ENCODE measurements around the gene UBE4A. TPM values are rescaled to one million over a fixed set of nuclear protein-coding genes. Genes with fewer than 3 reads are reported as not detected.
A peak's percentile ranks its signal among the peaks of the same experiment; 100 is the strongest.

Gene UBE4A
- total and polyA plus RNA-seq, 9 of the 15 experiments (the other 6 are each of a cell fraction or from before 2014, with no cell fraction given), result 13.5 to 45.2 (median 26.8) TPM

DNA sequence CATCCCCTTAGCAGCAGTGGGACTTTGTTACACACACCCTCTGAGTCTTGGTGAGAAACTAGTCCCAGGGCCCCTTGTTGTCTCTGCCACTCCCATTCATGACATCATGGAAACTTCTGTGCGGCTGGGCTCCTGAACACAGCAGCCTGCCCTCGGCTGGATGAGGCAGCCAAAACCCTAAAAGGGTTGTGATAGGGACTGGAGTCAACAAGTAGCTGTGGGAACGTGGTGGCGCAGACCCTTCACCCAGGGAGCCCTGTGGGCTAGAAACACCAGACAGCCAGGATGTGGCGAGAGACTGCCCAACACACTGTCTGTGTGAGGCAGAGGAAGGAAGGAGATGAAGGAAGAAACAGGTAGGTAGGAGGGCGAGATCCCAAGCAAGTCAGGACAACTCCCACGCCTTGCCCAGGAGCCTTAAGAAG lies 20.8 kb upstream of the UBE4A start (continued):
- TF ChIP-seq L3MBTL2 (IDR thresholded peaks at IDR 0.05) (0 out of 2 replicates have a peak, but pooled peaks have one; percentile 13), ZNF239 (CRISPR knock-in tag; IDR thresholded peaks at IDR 0.05) (peak; percentile 28; the same call in 1 of the 2 replicates), ATF1 (CRISPR knock-in tag; IDR thresholded peaks at IDR 0.05) (no peak), ATF1 (tag; IDR thresholded peaks at IDR 0.05) (peak; percentile 80), MAFG (tag; conservative IDR thresholded peaks at IDR 0.05) (no peak), CREM (IDR thresholded peaks at IDR 0.05; ENCODE audit: low read depth) (peak; percentile 79), RBBP5 (IDR thresholded peaks at IDR 0.05; ENCODE audit: borderline replicate concordance, insufficient read depth, low read length, poor library complexity, severe bottlenecking) (peak; percentile 23), UBTF (IDR thresholded peaks at IDR 0.05; ENCODE audit: borderline replicate concordance in 1 of 2, low read depth in 2 of 2, low read length in 2 of 2) (0 out of 4 replicates have a peak, but pooled peaks of 1 of the 2 experiments have one; percentile 16), FOXK2 (conservative IDR thresholded peaks at IDR 0.05 in 1 of 2, IDR thresholded peaks at IDR 0.05 in 1 of 2; ENCODE audit: low read depth in 2 of 2) (peak in 1 of 2 experiments; percentile 71; a peak in 3 of 4 replicates), SMAD3 (CRISPR knock-in tag; conservative IDR thresholded peaks at IDR 0.05) (0 out of 2 replicates have a peak, but pooled peaks have one; percentile 28)

Measured in K562 (cell line).